Breast epithelium (tissue), 4 donors: ENCODE measurements around the gene C1QTNF5. TPM values are rescaled to one million over a fixed set of nuclear protein-coding genes. Genes with fewer than 3 reads are reported as not detected.

Experiments used
- DNase-seq, 2 donors: peaks; one replicate each; pipeline ENCODE4 v3.0.0-alpha.2; 2019; ENCODE audit warnings: low spot score in 2 of 2
- H3K27ac ChIP-seq, 2 donors: fragments of 200-600 bp; sonication (generic) in 1 of 2; one replicate each; pipeline ENCODE4 v1.5.1; 2016 to 2019; ENCODE audit warnings: mild to moderate bottlenecking in 1 of 2
- H3K27me3 ChIP-seq, 2 donors: fragments of 200-600 bp; sonication (generic) in 1 of 2; one replicate each; pipeline versions ENCODE4 v1.5.1 to v1.6.0; 2017 to 2019; ENCODE audit warnings: control low read depth in 1 of 2, mild to moderate bottlenecking in 1 of 2
- H3K36me3 ChIP-seq: fragments of 200-600 bp; one replicate; pipeline ENCODE4 v1.5.1; 2019
- H3K4me1 ChIP-seq, 2 donors: fragments of 200-600 bp; sonication (generic); one replicate each; pipeline ENCODE4 v1.5.1; 2016 to 2019; ENCODE audit warnings: control low read depth in 1 of 2
- H3K4me3 ChIP-seq, 3 donors: fragments of 200-600 bp; sonication (generic); 1 replicate in 2 of 3; 2 replicates in 1 of 3; pipeline ENCODE4 v1.5.1; 2016 to 2019; ENCODE audit warnings: mild to moderate bottlenecking in 3 of 3, moderate library complexity in 2 of 3
- H3K9me3 ChIP-seq, 2 donors: fragments of 200-600 bp; sonication (generic) in 1 of 2; one replicate each; pipeline ENCODE4 v1.5.1; 2016 to 2019; ENCODE audit warnings: control low read depth in 1 of 2
- CTCF ChIP-seq, 3 donors: fragments of 450-650 bp; IDR thresholded peaks; one replicate each; pipeline ENCODE4 v1.5.1; 2016 to 2017; ENCODE audit warnings: antibody characterized with exemption in 3 of 3, mild to moderate bottlenecking in 3 of 3, moderate library complexity in 3 of 3
- POLR2A ChIP-seq: fragments of 450-650 bp; IDR thresholded peaks from one replicate; pipeline ENCODE4 v1.6.1; 2016; ENCODE audit warnings: antibody characterized with exemption, mild to moderate bottlenecking, moderate library complexity
- POLR2AphosphoS5 ChIP-seq, 3 donors: sonication (generic); formaldehyde crosslinking; IDR thresholded peaks; one replicate each; pipeline ENCODE4 v1.6.1; 2017; ENCODE audit warnings: antibody characterized with exemption in 3 of 3
- intact Hi-C: fragments of 100-400 bp; cut with DNase I; formaldehyde crosslinking; loops from one replicate; pipeline ENCODE4 v1.15.1; 2023; ENCODE audit warnings: low total_unique reads
- total RNA-seq, 3 donors: library from RNA; depleted of rRNA; stranded (reverse); fragments of >200 nt; gene quantifications; one replicate each; pipeline ENCODE4 v1.1.0, GENCODE V29; 2016

The C1QTNF5 gene
- total RNA-seq, 3 donors from 2014 or later: 14.3 to 55.0 (median 38.0) TPM

DNA sequence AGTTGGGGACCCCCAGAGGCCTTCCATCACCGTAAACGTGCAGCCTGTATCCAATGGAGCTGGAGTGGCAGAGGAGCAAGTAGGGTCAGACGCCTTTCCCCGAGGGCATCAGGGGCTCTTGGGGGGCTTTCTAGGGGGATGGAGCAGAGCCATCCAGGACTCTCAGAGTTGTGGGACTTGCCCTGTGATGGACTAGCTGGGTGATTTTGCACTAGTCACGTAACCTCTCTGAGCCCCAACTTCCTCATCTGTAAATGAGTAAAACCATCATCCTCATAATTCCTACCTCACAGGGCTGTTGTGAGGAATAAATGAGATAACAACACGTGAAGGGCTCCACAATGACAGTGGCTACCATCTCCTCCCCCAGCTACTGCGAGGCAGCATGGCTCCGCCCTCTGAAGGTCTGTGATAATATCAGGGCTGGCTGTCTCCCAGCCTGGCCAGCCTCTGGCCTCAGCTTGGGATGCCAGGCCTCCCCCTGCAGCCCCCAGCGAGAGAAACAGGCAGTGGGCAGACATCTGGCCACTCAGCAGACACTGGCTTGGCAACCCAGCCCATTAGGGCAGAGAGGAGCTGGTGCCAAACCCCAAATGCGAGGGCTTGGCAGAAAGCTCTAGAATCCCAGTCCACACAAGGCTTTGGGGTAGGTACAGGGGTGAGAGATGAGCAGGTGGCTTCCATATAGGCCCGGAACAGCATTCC, 34.1 kb upstream of the C1QTNF5 start:
- intact Hi-C loops: no loop called here
- Histone ChIP-seq H3K36me3 (no peaks in the 10 kb centered on the region), H3K4me1 (peaks cover 21 to 37% of the 10 kb centered on the region in 2 donors), H3K27ac (peak overlapping the region; percentile 93 to 95), H3K27me3 (no peaks in the 10 kb centered on the region), H3K9me3 (no peaks in the 10 kb centered on the region), H3K4me3 (no peak overlapping the region)
- peak; percentile 51 to 63 for DNase-seq
- TF ChIP-seq CTCF (IDR thresholded peaks at IDR 0.05) (no peak), POLR2AphosphoS5 (IDR thresholded peaks at IDR 0.05) (no peak), POLR2A (no peak)

DNA sequence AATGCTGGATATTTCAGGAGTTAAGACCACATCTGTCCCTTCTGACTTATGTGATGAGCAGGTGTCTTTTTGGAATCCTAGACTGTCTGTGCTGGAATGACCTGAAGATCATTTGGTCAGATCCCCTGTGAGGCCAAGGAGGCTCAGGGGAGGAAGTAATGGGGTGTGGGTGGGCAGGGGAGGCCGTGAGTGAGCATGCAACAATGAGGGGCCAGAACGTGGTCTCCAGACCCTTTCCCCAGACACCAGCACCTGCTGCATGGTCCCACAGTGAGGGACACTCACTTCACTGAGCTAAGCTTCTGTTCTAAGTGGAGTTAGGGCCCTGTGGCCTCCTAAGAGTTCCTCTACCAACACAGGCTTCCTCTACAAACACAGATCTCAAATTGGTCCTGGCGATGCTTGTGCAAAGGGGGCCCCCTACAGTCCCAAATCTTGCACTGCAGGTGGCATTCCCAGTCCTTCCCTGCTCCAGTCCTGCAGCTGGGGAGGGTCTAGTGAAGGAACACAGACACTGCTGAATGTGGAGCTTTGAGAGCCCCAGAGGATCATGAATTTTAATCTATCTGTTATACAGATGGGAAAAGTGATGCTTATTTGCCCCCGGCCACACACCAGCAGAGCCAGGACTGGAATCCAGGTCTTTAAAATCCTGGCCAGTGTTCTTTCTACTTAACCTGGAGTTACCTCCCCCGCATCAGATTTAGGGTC, 33.4 kb upstream of the C1QTNF5 start:
- Histone ChIP-seq H3K9me3 (no peaks in the 10 kb centered on the region), H3K4me1 (peaks cover 24 to 37% of the 10 kb centered on the region in 2 donors), H3K36me3 (no peaks in the 10 kb centered on the region), H3K27me3 (no peaks in the 10 kb centered on the region), H3K27ac (peak overlapping the region; percentile 93 to 95), H3K4me3 (no peak overlapping the region)
- peak in 1 of 2 donors; percentile 73 for DNase-seq
- intact Hi-C loops: no loop called here
- TF ChIP-seq POLR2A (no peak), POLR2AphosphoS5 (IDR thresholded peaks at IDR 0.05) (no peak), CTCF (IDR thresholded peaks at IDR 0.05) (peak; percentile 68 to 80 (median 79))

- Histone ChIP-seq H3K27me3 (no peaks in the 10 kb centered on the region), H3K4me1 (peaks cover 24 to 37% of the 10 kb centered on the region in 2 donors), H3K27ac (peak overlapping the region in 1 of 2 donors; percentile 93), H3K36me3 (no peaks in the 10 kb centered on the region), H3K9me3 (no peaks in the 10 kb centered on the region), H3K4me3 (no peak overlapping the region)
- no peak for TF ChIP-seq POLR2A
- TF ChIP-seq CTCF (IDR thresholded peaks at IDR 0.05): no peak
- no peak for TF ChIP-seq POLR2AphosphoS5 (IDR thresholded peaks at IDR 0.05)
- peak in 1 of 2 donors; percentile 50 for DNase-seq
- intact Hi-C loops: no loop called here
Observed at GRCh38 chr11:119373059-119373920, 32.6 kb upstream of the C1QTNF5 start.

DNA sequence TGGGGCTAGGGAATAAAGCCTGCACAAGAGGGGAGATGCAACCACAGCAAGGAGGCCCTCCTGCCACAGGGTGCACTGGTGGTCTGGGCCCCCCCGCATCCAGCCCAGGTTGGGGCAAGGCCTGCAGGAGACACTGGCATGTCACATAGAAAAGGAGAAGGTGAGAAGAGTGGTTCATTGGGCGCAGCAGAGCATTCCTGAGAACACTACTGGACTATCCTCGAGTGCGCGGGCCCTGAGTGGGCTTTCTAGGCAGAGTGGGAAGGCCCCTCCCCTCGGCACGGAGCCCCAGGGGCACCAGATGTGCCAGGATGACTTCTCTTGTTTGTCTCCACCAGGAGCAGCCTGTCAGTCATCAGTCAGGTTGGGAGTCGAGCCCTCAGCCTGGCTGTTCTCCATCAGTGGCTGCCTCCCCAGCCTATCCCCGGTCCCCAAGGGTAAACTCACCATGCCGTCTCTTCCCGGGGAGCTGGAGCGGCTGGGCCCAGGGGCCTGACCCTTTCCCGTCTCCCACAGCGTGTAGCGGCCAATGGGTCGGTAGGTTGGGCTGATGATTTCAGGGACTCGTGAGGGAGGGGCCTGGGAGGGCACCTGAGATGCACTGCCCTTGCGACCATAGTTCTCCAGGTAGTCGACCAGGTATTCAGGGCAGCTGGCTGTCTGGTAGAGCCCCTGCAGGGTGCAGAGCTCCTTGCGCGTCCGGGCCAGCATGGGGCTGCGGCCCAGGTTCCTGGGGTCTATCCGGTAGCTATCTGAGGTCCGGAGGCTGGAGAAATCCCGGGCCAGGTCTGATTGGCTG, 31.8 kb upstream of the C1QTNF5 start:
- peaks cover 24 to 31% of the 10 kb centered on the region in 2 donors for H3K4me1 ChIP-seq
- TF ChIP-seq CTCF (IDR thresholded peaks at IDR 0.05): no peak
- no peak for TF ChIP-seq POLR2AphosphoS5 (IDR thresholded peaks at IDR 0.05)
- TF ChIP-seq POLR2A: no peak
- DNase-seq: peak in 1 of 2 donors; percentile 46
- H3K27ac ChIP-seq: no peak overlapping the region
- intact Hi-C loops: no loop called here
- H3K27me3 ChIP-seq: no peaks in the 10 kb centered on the region
- H3K36me3 ChIP-seq: no peaks in the 10 kb centered on the region
- H3K9me3 ChIP-seq: no peaks in the 10 kb centered on the region
- no peak overlapping the region for H3K4me3 ChIP-seq
